SK-N-SH (cell line): Measurements from ENCODE around the gene BPIFB3. TPM values are rescaled to one million over a fixed set of nuclear protein-coding genes. Genes with fewer than 3 reads are reported as not detected.

Source experiments
- CTCF ChIA-PET: fragments of 300-600, 350-600 bp; formaldehyde crosslinking; extraction: SDS; loops from one replicate; lab custom pipeline; 2021; lab: Yijun Ruan, JAX
- POLR2A ChIA-PET: fragments of 350-600 bp; sonication (Branson Sonifier 250); formaldehyde crosslinking; extraction: SDS; loops from one replicate; lab custom pipeline; 2020; ENCODE audit warnings: antibody characterized with exemption, inconsistent platforms; lab: Yijun Ruan, JAX
- DNase-seq: peaks from one replicate; pipeline ENCODE4 v3.0.0; 2012
- H2AFZ ChIP-seq: fragments of 200-600 bp; sonication (generic); 2 replicates; pipeline ENCODE4 v1.8.1; 2016; ENCODE audit warnings: antibody characterized with exemption, mild to moderate bottlenecking, low read depth
- H3F3A ChIP-seq: fragments of 200-600 bp; sonication (generic); replicated peaks from 2 replicates; pipeline ENCODE3; 2016; ENCODE audit warnings: antibody characterized with exemption, mild to moderate bottlenecking; ENCODE audit not compliant: insufficient read depth
- H3K27ac ChIP-seq, 2 experiments: fragments of 200-500 bp in 1 of 2; fragments of 200-600 bp in 1 of 2; sonication (Bioruptor generic) in 1 of 2; sonication (generic), shearing (Covaris generic) in 1 of 2; 2 replicates each; pipeline versions ENCODE4 v1.5.1 to v1.6.1; 2014 to 2016; ENCODE audit warnings: low read depth in 2 of 2, inconsistent platforms in 1 of 2, low read length in 1 of 2, mild to moderate bottlenecking in 1 of 2, mixed read lengths in 1 of 2
- H3K27me3 ChIP-seq: fragments of 200-600 bp; sonication (generic), shearing (Covaris generic); 2 replicates; pipeline ENCODE4 v1.6.1; 2016; ENCODE audit warnings: mixed run types; ENCODE audit not compliant: insufficient read depth
- H3K36me3 ChIP-seq, 2 experiments: fragments of 200-500 bp in 1 of 2; fragments of 200-600 bp in 1 of 2; sonication (Bioruptor generic) in 1 of 2; sonication (generic) in 1 of 2; replicated peaks in 1 of 2; 2 replicates each; pipeline versions ENCODE3 to v1.5.1; 2014 to 2016; ENCODE audit warnings: low read length in 1 of 2, mild to moderate bottlenecking in 1 of 2; ENCODE audit not compliant: insufficient read depth in 2 of 2, control insufficient read depth in 1 of 2
- H3K4me1 ChIP-seq, 2 experiments: fragments of 200-500 bp in 1 of 2; fragments of 200-600 bp in 1 of 2; sonication (Bioruptor generic) in 1 of 2; sonication (generic), shearing (Covaris generic) in 1 of 2; 2 replicates each; pipeline versions ENCODE4 v1.5.1 to v1.6.1; 2014 to 2016; ENCODE audit warnings: low read depth in 1 of 2, low read length in 1 of 2, mixed run types in 1 of 2; ENCODE audit not compliant: insufficient read depth in 2 of 2, control insufficient read depth in 1 of 2
- H3K4me2 ChIP-seq: fragments of 200-600 bp; sonication (generic), shearing (Covaris generic); 2 replicates; pipeline ENCODE4 v1.6.1; 2017; ENCODE audit warnings: mixed run types
- H3K4me3 ChIP-seq, 2 experiments: fragments of 200-500 bp in 1 of 2; fragments of 200-600 bp in 1 of 2; sonication (Bioruptor generic) in 1 of 2; sonication (generic), shearing (Covaris generic) in 1 of 2; 2 replicates each; pipeline versions ENCODE4 v1.5.1 to v1.8.1; 2014 to 2016; ENCODE audit warnings: low read depth in 2 of 2, inconsistent platforms in 1 of 2, low read length in 1 of 2, mild to moderate bottlenecking in 1 of 2, mixed read lengths in 1 of 2, moderate library complexity in 1 of 2
- H3K79me2 ChIP-seq: fragments of 200-600 bp; sonication (generic); 2 replicates; pipeline ENCODE4 v1.8.1; 2017; ENCODE audit warnings: mild to moderate bottlenecking; ENCODE audit not compliant: insufficient read depth
- H3K9ac ChIP-seq: fragments of 200-600 bp; sonication (generic); 2 replicates; pipeline ENCODE4 v1.6.1; 2017; ENCODE audit warnings: mixed run types
- H3K9me2 ChIP-seq: fragments of 200-600 bp; sonication (generic); 2 replicates; pipeline ENCODE4 v1.6.1; 2017; ENCODE audit warnings: mixed run types
- H3K9me3 ChIP-seq: fragments of 200-600 bp; sonication (generic); 2 replicates; pipeline ENCODE4 v1.6.1; 2017; ENCODE audit warnings: mixed run types, mild to moderate bottlenecking, moderate library complexity
- H4K20me1 ChIP-seq: fragments of 200-600 bp; sonication (generic); 2 replicates; pipeline ENCODE4 v1.6.1; 2017; ENCODE audit warnings: mild to moderate bottlenecking, mixed run types; ENCODE audit not compliant: insufficient read depth
- ELF1 ChIP-seq: IDR thresholded peaks from 2 replicates; pipeline ENCODE4 v1.4.0; 2012
- EP300 ChIP-seq, 2 experiments: IDR thresholded peaks; 2 replicates each; pipeline versions ENCODE4 v1.4.0 to v1.6.1; 2012; ENCODE audit warnings: borderline replicate concordance in 1 of 2, low read depth in 1 of 2, low read length in 1 of 2
- FOSL2 ChIP-seq: IDR thresholded peaks from 2 replicates; pipeline ENCODE4 v1.4.0; 2012; ENCODE audit warnings: low read depth, mild to moderate bottlenecking, moderate library complexity, borderline replicate concordance
- FOXJ3 ChIP-seq: sonication (generic); formaldehyde crosslinking; IDR thresholded peaks from 2 replicates; pipeline ENCODE4 v1.5.1; 2020; ENCODE audit warnings: mild to moderate bottlenecking, missing genetic modification reagents
- GABPA ChIP-seq: IDR thresholded peaks from 2 replicates; pipeline ENCODE4 v1.4.0; 2012; ENCODE audit warnings: low read depth, mild to moderate bottlenecking
- JUND ChIP-seq: IDR thresholded peaks from 2 replicates; pipeline ENCODE4 v1.4.0; 2012
- MEF2A ChIP-seq: IDR thresholded peaks from 2 replicates; pipeline ENCODE4 v1.4.0; 2012; ENCODE audit warnings: low read depth, borderline replicate concordance
- MXI1 ChIP-seq: IDR thresholded peaks from 2 replicates; pipeline ENCODE4 v1.6.1; 2012; ENCODE audit warnings: mild to moderate bottlenecking, low read depth, low read length, improper control_type of control experiment
- RAD21 ChIP-seq: IDR thresholded peaks from 2 replicates; pipeline ENCODE4 v1.6.1; 2012; ENCODE audit warnings: mild to moderate bottlenecking, low read length
- RCOR1 ChIP-seq: fragments of 150-350 bp; IDR thresholded peaks from 2 replicates; pipeline ENCODE4 v1.6.1; 2017; ENCODE audit warnings: antibody characterized with exemption, low read length
- SIN3A ChIP-seq: IDR thresholded peaks from 2 replicates; pipeline ENCODE4 v1.6.1; 2012; ENCODE audit warnings: low read depth, mild to moderate bottlenecking, low read length, moderate library complexity, borderline replicate concordance
- SMC3 ChIP-seq: IDR thresholded peaks from 2 replicates; pipeline ENCODE4 v1.6.1; 2012; ENCODE audit warnings: low read depth, low read length, improper control_type of control experiment
- WGBS: methylation state at CpG from one replicate; pipeline ENCODE4 v1.1.6; 2017; ENCODE audit warnings: low lambda C conversion rate; 5-methylcytosine and 5-hydroxymethylcytosine counted together
- polyA plus RNA-seq, 3 experiments: library from polyadenylated mRNA; depleted of rRNA; stranded (reverse); fragments of >200 nt; gene quantifications; 2 replicates each; pipeline ENCODE4 v1.2.3, GENCODE V29; 2012
- TF ChIP-seq, protein P1 (sequence below): fragments of 200-600 bp; sonication (generic); IDR thresholded peaks from 2 replicates; pipeline ENCODE4 v1.6.1; 2017; ENCODE audit warnings: antibody characterized with exemption, mild to moderate bottlenecking, moderate library complexity
- TF ChIP-seq, protein P2 (sequence below): IDR thresholded peaks from 2 replicates; pipeline ENCODE4 v1.4.0; 2012; ENCODE audit warnings: low read depth, borderline replicate concordance
- TF ChIP-seq, protein P3 (sequence below): IDR thresholded peaks from 2 replicates; pipeline ENCODE4 v1.6.1; 2012; ENCODE audit warnings: mild to moderate bottlenecking, low read depth, low read length, moderate library complexity

BPIFB3 gene
- polyA plus RNA-seq, 1 of the 3 experiments (the other 2 are of a cell fraction), result not detected

DNA sequence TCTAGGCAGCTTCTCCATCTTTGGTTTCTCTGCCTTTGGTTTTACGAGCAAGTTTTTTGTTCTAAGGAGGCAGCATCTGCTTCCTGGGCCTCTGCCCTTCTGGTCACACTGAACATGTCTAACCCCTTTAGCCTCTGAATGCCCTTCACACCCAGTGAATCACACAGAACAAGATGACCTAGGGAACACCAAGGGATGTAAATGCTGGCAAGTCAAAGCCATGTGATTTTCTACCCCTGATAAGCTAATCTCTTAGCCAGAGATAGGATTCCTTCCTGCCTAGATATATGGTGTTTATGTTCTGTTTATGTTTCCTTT lies 29.5 kb upstream of the BPIFB3 start (continued):
- TF ChIP-seq, protein P1, sequence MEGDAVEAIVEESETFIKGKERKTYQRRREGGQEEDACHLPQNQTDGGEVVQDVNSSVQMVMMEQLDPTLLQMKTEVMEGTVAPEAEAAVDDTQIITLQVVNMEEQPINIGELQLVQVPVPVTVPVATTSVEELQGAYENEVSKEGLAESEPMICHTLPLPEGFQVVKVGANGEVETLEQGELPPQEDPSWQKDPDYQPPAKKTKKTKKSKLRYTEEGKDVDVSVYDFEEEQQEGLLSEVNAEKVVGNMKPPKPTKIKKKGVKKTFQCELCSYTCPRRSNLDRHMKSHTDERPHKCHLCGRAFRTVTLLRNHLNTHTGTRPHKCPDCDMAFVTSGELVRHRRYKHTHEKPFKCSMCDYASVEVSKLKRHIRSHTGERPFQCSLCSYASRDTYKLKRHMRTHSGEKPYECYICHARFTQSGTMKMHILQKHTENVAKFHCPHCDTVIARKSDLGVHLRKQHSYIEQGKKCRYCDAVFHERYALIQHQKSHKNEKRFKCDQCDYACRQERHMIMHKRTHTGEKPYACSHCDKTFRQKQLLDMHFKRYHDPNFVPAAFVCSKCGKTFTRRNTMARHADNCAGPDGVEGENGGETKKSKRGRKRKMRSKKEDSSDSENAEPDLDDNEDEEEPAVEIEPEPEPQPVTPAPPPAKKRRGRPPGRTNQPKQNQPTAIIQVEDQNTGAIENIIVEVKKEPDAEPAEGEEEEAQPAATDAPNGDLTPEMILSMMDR, result no peak

DNA sequence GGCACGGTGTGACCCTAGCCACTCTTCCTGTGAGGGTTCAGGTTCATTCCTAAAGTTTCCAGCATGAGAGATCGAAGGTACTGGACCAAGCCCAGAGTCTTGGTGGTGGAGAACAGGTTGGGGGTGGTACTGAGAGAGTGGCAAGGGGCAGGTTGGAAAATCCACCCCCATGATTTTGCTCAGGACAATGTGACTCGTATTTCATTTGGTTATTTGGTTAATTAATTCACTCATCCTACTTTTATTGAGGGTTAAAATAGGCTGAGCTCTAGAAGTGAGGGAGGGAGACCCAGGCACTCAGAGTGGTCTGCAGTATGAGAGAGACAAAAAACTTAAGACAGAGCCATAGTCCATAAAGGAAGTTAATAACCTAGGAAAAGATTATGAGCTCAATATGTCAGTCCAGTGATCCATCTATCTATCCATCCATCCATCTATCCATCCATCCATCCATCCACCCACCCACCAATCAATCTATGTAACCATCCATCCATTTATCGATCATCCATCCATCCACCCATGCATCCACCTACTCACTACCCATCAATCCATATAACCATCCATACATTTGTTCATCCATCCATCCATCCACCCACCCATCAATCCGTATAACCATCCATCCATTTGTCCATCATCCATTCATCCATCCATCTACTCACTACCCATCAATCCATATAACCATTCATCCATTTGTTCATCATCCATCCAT lies 28.9 kb upstream of the BPIFB3 start:
- peaks cover 10% of the 10 kb centered on the region; the same call in 1 of the 2 replicates for H3K27me3 ChIP-seq
- DNase-seq, result no peak
- H3K4me3 ChIP-seq, result no peak overlapping the region
- TF ChIP-seq ELF1 (no peak), MEF2A (no peak), JUND (no peak), RAD21 (no peak), FOSL2 (no peak), RCOR1 (no peak)
- TF ChIP-seq, protein P2, sequence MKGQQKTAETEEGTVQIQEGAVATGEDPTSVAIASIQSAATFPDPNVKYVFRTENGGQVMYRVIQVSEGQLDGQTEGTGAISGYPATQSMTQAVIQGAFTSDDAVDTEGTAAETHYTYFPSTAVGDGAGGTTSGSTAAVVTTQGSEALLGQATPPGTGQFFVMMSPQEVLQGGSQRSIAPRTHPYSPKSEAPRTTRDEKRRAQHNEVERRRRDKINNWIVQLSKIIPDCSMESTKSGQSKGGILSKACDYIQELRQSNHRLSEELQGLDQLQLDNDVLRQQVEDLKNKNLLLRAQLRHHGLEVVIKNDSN, result no peak
- TF ChIP-seq, all 33 proteins: peak for 0
- Histone ChIP-seq H2AFZ (no peak overlapping the region), H3K4me1 (no peaks in the 10 kb centered on the region), H3K9me2 (no peaks in the 10 kb centered on the region), H3K4me2 (no peak overlapping the region), H3K79me2 (no peaks in the 10 kb centered on the region), H3K27ac (no peak overlapping the region), H3K36me3 (no peaks in the 10 kb centered on the region), H3K9me3 (no peaks in the 10 kb centered on the region), H4K20me1 (no peaks in the 10 kb centered on the region), H3F3A (no peaks in the 10 kb centered on the region), H3K9ac (no peak overlapping the region)
- ChIA-PET CTCF (no interaction called here), POLR2A (no interaction called here)
- 1% methylated on average over 5 of the region's 5 CpGs for WGBS

DNA sequence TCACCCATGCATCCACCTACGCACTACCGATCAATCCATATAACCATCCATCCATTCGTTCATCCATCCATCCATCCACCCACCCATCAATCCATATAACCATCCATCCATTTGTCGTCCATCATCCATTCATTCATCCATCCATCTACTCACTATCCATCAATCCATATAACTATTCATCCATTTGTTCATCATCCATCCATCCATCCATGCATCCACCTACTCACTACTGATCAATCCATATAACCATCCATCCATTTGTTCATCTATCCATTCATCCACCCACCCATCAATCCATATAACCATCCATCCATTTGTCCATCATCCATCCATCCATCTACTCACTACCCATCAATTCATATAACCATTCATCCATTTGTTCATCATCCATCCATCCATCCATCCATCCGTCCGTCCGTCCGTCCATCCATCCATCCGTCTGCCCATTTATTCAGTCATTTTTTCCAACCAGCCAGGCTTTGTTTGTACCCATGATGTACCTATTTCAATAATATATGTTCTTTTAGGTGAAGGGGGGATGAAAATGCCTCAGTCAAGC lies 28.3 kb upstream of the BPIFB3 start:
- Histone ChIP-seq H2AFZ (no peak overlapping the region), H3K27ac (no peak overlapping the region), H3K4me1 (no peaks in the 10 kb centered on the region), H3K9me2 (no peaks in the 10 kb centered on the region), H3K36me3 (no peaks in the 10 kb centered on the region), H3K27me3 (peaks cover 15% of the 10 kb centered on the region; the same call in 1 of the 2 replicates), H3K9ac (no peak overlapping the region), H3K79me2 (no peaks in the 10 kb centered on the region), H3F3A (no peaks in the 10 kb centered on the region), H3K4me2 (no peak overlapping the region), H3K9me3 (no peaks in the 10 kb centered on the region), H3K4me3 (no peak overlapping the region), H4K20me1 (no peaks in the 10 kb centered on the region)
- DNase-seq, result no peak
- CTCF ChIA-PET, result no interaction called here
- TF ChIP-seq FOXJ3 (no peak), GABPA (no peak), MXI1 (no peak), ELF1 (no peak), RCOR1 (no peak), EP300 (IDR thresholded peaks at IDR 0.05; ENCODE audit: borderline replicate concordance in 1 of 2, low read depth in 1 of 2, low read length in 1 of 2) (no peak), SIN3A (no peak), SMC3 (no peak)
- TF ChIP-seq, protein P3, sequence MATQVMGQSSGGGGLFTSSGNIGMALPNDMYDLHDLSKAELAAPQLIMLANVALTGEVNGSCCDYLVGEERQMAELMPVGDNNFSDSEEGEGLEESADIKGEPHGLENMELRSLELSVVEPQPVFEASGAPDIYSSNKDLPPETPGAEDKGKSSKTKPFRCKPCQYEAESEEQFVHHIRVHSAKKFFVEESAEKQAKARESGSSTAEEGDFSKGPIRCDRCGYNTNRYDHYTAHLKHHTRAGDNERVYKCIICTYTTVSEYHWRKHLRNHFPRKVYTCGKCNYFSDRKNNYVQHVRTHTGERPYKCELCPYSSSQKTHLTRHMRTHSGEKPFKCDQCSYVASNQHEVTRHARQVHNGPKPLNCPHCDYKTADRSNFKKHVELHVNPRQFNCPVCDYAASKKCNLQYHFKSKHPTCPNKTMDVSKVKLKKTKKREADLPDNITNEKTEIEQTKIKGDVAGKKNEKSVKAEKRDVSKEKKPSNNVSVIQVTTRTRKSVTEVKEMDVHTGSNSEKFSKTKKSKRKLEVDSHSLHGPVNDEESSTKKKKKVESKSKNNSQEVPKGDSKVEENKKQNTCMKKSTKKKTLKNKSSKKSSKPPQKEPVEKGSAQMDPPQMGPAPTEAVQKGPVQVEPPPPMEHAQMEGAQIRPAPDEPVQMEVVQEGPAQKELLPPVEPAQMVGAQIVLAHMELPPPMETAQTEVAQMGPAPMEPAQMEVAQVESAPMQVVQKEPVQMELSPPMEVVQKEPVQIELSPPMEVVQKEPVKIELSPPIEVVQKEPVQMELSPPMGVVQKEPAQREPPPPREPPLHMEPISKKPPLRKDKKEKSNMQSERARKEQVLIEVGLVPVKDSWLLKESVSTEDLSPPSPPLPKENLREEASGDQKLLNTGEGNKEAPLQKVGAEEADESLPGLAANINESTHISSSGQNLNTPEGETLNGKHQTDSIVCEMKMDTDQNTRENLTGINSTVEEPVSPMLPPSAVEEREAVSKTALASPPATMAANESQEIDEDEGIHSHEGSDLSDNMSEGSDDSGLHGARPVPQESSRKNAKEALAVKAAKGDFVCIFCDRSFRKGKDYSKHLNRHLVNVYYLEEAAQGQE, result no peak
- 18% methylated on average over 9 of the region's 9 CpGs for WGBS
- POLR2A ChIA-PET, result no interaction called here
